Endothelial cell of umbilical vein (primary cell): Measurements from ENCODE around the gene CD93. TPM values are rescaled to one million over a fixed set of nuclear protein-coding genes. Genes with fewer than 3 reads are reported as not detected.

Experiments used
- BruUV-seq: library from RNA; stranded (reverse); fragments of 400-500 nt; replicated peaks from 2 replicates; lab custom pipeline; 2021; lab: Mats Ljungman, UMichigan
- CTCF ChIA-PET: fragments of 300-600, 350-600 bp; sonication (Branson Sonifier 250); formaldehyde crosslinking; loops from one replicate; lab custom pipeline; 2021; ENCODE audit warnings: antibody characterized with exemption, inconsistent platforms; lab: Charles Lee
- POLR2A ChIA-PET: fragments of 300-600, 350-600 bp; sonication (Branson Sonifier 250); formaldehyde crosslinking; loops from one replicate; lab custom pipeline; 2021; ENCODE audit warnings: antibody characterized with exemption, inconsistent platforms; lab: Charles Lee
- DNase-seq: peaks from one replicate; pipeline ENCODE4 v3.0.0-alpha.2; 2011; ENCODE audit warnings: low read depth, low spot score
- FAIRE-seq: peaks from 2 replicates; lab custom pipeline; 2011; peaks lifted over from hg19 to GRCh38; lab: Jason Lieb, UNC
- H2AFZ ChIP-seq: 2 replicates; pipeline ENCODE4 v1.6.0; 2012; ENCODE audit warnings: low read depth, low read length, control low read depth, inconsistent platforms
- H3K27ac ChIP-seq: 2 replicates; pipeline ENCODE4 v1.5.1; 2011; ENCODE audit warnings: low read depth, mild to moderate bottlenecking, control low read depth, low read length, moderate library complexity; ENCODE audit not compliant: insufficient read depth
- H3K27me3 ChIP-seq, 2 experiments: 2 replicates each; pipeline versions ENCODE4 v1.6.0 to v1.6.1; 2011; ENCODE audit warnings: low read length in 2 of 2, mixed read lengths in 1 of 2; ENCODE audit not compliant: control insufficient read depth in 2 of 2, insufficient read depth in 2 of 2
- H3K36me3 ChIP-seq, 2 experiments: 2 replicates in 1 of 2; 3 replicates in 1 of 2; pipeline ENCODE4 v1.5.1; 2011; ENCODE audit warnings: low read length in 2 of 2, mild to moderate bottlenecking in 1 of 2, moderate library complexity in 1 of 2; ENCODE audit not compliant: control insufficient read depth in 2 of 2, insufficient read depth in 2 of 2; ENCODE audit errors: extremely low read depth in 1 of 2
- H3K4me1 ChIP-seq: 3 replicates; pipeline ENCODE4 v1.5.1; 2011; ENCODE audit warnings: mild to moderate bottlenecking, low read length; ENCODE audit not compliant: control insufficient read depth, insufficient read depth; ENCODE audit errors: extremely low read depth
- H3K4me2 ChIP-seq: 2 replicates; pipeline ENCODE4 v1.6.1; 2011; ENCODE audit warnings: low read length, control low read depth, mixed read lengths; ENCODE audit not compliant: insufficient read depth
- H3K4me3 ChIP-seq, 3 experiments: fragments of 200-600 bp in 1 of 3; sonication (generic), shearing (Covaris generic) in 1 of 3; replicated peaks in 1 of 3; 2 replicates each; pipeline ENCODE4 v1.5.1; 2011 to 2016; ENCODE audit warnings: control low read depth in 3 of 3, low read length in 3 of 3, mild to moderate bottlenecking in 2 of 3, inconsistent platforms in 1 of 3, low read depth in 1 of 3, moderate library complexity in 1 of 3; ENCODE audit not compliant: insufficient read depth in 1 of 3
- H3K79me2 ChIP-seq: 2 replicates; pipeline ENCODE4 v1.6.0; 2012; ENCODE audit warnings: low read length, inconsistent platforms; ENCODE audit not compliant: control insufficient read depth, insufficient read depth
- H3K9ac ChIP-seq: replicated peaks from 2 replicates; pipeline ENCODE3; 2011; ENCODE audit warnings: low read length, control low read depth; ENCODE audit not compliant: insufficient read depth; ENCODE audit errors: extremely low read depth
- H3K9me1 ChIP-seq: replicated peaks from 3 replicates; pipeline ENCODE4 v1.6.0; 2011; ENCODE audit warnings: mild to moderate bottlenecking, low read length; ENCODE audit not compliant: control insufficient read depth, insufficient read depth; ENCODE audit errors: extremely low read depth
- H3K9me3 ChIP-seq: replicated peaks from 2 replicates; pipeline ENCODE4 v1.5.1; 2012; ENCODE audit warnings: low read length, inconsistent platforms; ENCODE audit not compliant: control insufficient read depth, insufficient read depth
- H4K20me1 ChIP-seq: replicated peaks from 2 replicates; pipeline ENCODE3; 2011; ENCODE audit warnings: mild to moderate bottlenecking, low read length; ENCODE audit not compliant: control insufficient read depth, insufficient read depth; ENCODE audit errors: extremely low read depth
- FOS ChIP-seq: IDR thresholded peaks from 2 replicates; pipeline ENCODE4 v1.6.1; 2011; ENCODE audit warnings: mild to moderate bottlenecking, low read length, moderate library complexity, borderline replicate concordance; ENCODE audit not compliant: insufficient read depth
- MAX ChIP-seq: IDR thresholded peaks from 2 replicates; pipeline ENCODE4 v1.6.1; 2011; ENCODE audit not compliant: insufficient read depth, insufficient read length
- POLR2AphosphoS5 ChIP-seq: IDR thresholded peaks from 2 replicates; pipeline ENCODE4 v1.6.1; 2012; ENCODE audit warnings: low read depth, mild to moderate bottlenecking, control low read depth, low read length, moderate library complexity; ENCODE audit not compliant: insufficient read depth
- dilution Hi-C: fragments of 300-500 bp; cut with MboI; formaldehyde crosslinking; loops from one replicate; pipeline ENCODE4 v1.15.0; 2019; ENCODE audit warnings: low sequenced_read_pairs; ENCODE audit not compliant: extremely low pct_ligation_motif_present
- intact Hi-C: fragments of 100-400 bp; cut with micrococcal nuclease; formaldehyde crosslinking; loops from one replicate; pipeline ENCODE4 v1.10.0; 2022
- polyA plus RNA-seq, 4 experiments: library from polyadenylated mRNA; depleted of rRNA in 3 of 4; stranded (reverse) in 3 of 4; unstranded in 1 of 4; fragments of >200 nt; gene quantifications; 2 replicates each; pipeline versions ENCODE4 v1.2.1 to v1.2.3, GENCODE V29; 2011 to 2012; ENCODE audit warnings: missing spikeins in 1 of 4
- total RNA-seq: library from RNA; stranded (reverse); gene quantifications from 2 replicates; pipeline ENCODE4 v1.2.3, GENCODE V29; 2021
- TF ChIP-seq, protein P1 (sequence below), 2 donors: IDR thresholded peaks; 1 replicate in 1 of 2; 2 replicates in 1 of 2; pipeline ENCODE4 v1.5.1; 2011; ENCODE audit warnings: low read length in 2 of 2, mild to moderate bottlenecking in 2 of 2, moderate library complexity in 2 of 2, control low read depth in 1 of 2, inconsistent platforms in 1 of 2, low read depth in 1 of 2; ENCODE audit not compliant: insufficient read depth in 1 of 2; ENCODE audit errors: extremely low read depth in 1 of 2

CD93 gene
- total and polyA plus RNA-seq, 2 donors (not counting 3 experiments of a cell fraction or from before 2014, with no cell fraction given), result 180 to 413 TPM

GRCh38 chr20:23079016-23079351 lies 7.1 kb downstream of the CD93 start:
- H3K27me3 ChIP-seq, result no peaks in the 10 kb centered on the region
- H3K79me2 ChIP-seq, result peaks cover 39% of the 10 kb centered on the region
- intact Hi-C loops (no loop called here), dilution Hi-C loops (no loop called here)
- H3K36me3 ChIP-seq, result peaks cover 15 to 18% of the 10 kb centered on the region in 2 experiments
- no peak overlapping the region for H3K4me3 ChIP-seq
- no peak overlapping the region for H2AFZ ChIP-seq
- FAIRE-seq (no peak), DNase-seq (no peak)
- H4K20me1 ChIP-seq, result no peaks in the 10 kb centered on the region
- H3K9me1 ChIP-seq, result no peaks in the 10 kb centered on the region
- no peak overlapping the region for H3K27ac ChIP-seq
- no TSS peak for BruUV-seq
- no peak overlapping the region for H3K9ac ChIP-seq
- H3K4me2 ChIP-seq, result no peak overlapping the region
- ChIA-PET CTCF (interaction anchor here (1.0 to 2.3 kb wide), 13 partner anchors 12 to 387 kb away, joined by 3 to 21 read pairs (median 7); no protein-coding TSS in a partner anchor), POLR2A (interaction anchor here (1.0 kb wide), 1 partner anchor 27 kb away, joined by 4 read pairs; no protein-coding TSS in a partner anchor)
- no peaks in the 10 kb centered on the region for H3K9me3 ChIP-seq
- TF ChIP-seq MAX, result no peak
- TF ChIP-seq, protein P1, sequence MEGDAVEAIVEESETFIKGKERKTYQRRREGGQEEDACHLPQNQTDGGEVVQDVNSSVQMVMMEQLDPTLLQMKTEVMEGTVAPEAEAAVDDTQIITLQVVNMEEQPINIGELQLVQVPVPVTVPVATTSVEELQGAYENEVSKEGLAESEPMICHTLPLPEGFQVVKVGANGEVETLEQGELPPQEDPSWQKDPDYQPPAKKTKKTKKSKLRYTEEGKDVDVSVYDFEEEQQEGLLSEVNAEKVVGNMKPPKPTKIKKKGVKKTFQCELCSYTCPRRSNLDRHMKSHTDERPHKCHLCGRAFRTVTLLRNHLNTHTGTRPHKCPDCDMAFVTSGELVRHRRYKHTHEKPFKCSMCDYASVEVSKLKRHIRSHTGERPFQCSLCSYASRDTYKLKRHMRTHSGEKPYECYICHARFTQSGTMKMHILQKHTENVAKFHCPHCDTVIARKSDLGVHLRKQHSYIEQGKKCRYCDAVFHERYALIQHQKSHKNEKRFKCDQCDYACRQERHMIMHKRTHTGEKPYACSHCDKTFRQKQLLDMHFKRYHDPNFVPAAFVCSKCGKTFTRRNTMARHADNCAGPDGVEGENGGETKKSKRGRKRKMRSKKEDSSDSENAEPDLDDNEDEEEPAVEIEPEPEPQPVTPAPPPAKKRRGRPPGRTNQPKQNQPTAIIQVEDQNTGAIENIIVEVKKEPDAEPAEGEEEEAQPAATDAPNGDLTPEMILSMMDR (IDR thresholded peaks at IDR 0.05; ENCODE audit: extremely low read depth in 1 of 2, insufficient read depth in 1 of 2, low read depth in 1 of 2, low read length in 2 of 2), result peak in 1 of 2 donors; percentile 15
- H3K4me1 ChIP-seq, result peaks cover 52% of the 10 kb centered on the region

- H3K4me1 ChIP-seq, result peaks cover 56% of the 10 kb centered on the region
- dilution Hi-C loops, result no loop called here
- POLR2A ChIA-PET, result no interaction called here
- FAIRE-seq, result peak; percentile 12
- no peak overlapping the region for H3K4me2 ChIP-seq
- peaks cover 15 to 18% of the 10 kb centered on the region in 2 experiments for H3K36me3 ChIP-seq
- no peak overlapping the region for H3K4me3 ChIP-seq
- no peaks in the 10 kb centered on the region for H3K9me1 ChIP-seq
- no peaks in the 10 kb centered on the region for H3K27me3 ChIP-seq
- H4K20me1 ChIP-seq, result no peaks in the 10 kb centered on the region
- intact Hi-C loops, result no loop called here
- peak; percentile 32 for DNase-seq
- no peaks in the 10 kb centered on the region for H3K9me3 ChIP-seq
- H3K9ac ChIP-seq, result no peak overlapping the region
- peaks cover 34% of the 10 kb centered on the region for H3K79me2 ChIP-seq
- no TSS peak for BruUV-seq
- no peak overlapping the region for H2AFZ ChIP-seq
- CTCF ChIA-PET, result interaction anchor here (1.0 to 2.1 kb wide), 6 partner anchors 54 to 387 kb away, joined by 4 to 10 read pairs (median 7); no protein-coding TSS in a partner anchor
- no peak overlapping the region for H3K27ac ChIP-seq
- no peak for TF ChIP-seq FOS
- TF ChIP-seq POLR2AphosphoS5, result peak; percentile 52
Measured at GRCh38 chr20:23078351-23079015, 7.6 kb downstream of the CD93 start.
